Endometrium (tissue), 2 donors: ENCODE measurements around the gene SNAPC2.
A peak's percentile ranks its signal among the peaks of the same experiment; 100 is the strongest.
"Not testable (repeated sequence)": the region's sequence is repeated elsewhere in the genome, so short reads cannot be mapped to it uniquely, and the experiment has no call there.

Experiments used
- FAIRE-seq: peaks from 2 replicates; lab custom pipeline; 2012; peaks lifted over from hg19 to GRCh38; lab: Jason Lieb, UNC
- donor health status: control.
- donor health status: control.

SNAPC2 gene

DNA sequence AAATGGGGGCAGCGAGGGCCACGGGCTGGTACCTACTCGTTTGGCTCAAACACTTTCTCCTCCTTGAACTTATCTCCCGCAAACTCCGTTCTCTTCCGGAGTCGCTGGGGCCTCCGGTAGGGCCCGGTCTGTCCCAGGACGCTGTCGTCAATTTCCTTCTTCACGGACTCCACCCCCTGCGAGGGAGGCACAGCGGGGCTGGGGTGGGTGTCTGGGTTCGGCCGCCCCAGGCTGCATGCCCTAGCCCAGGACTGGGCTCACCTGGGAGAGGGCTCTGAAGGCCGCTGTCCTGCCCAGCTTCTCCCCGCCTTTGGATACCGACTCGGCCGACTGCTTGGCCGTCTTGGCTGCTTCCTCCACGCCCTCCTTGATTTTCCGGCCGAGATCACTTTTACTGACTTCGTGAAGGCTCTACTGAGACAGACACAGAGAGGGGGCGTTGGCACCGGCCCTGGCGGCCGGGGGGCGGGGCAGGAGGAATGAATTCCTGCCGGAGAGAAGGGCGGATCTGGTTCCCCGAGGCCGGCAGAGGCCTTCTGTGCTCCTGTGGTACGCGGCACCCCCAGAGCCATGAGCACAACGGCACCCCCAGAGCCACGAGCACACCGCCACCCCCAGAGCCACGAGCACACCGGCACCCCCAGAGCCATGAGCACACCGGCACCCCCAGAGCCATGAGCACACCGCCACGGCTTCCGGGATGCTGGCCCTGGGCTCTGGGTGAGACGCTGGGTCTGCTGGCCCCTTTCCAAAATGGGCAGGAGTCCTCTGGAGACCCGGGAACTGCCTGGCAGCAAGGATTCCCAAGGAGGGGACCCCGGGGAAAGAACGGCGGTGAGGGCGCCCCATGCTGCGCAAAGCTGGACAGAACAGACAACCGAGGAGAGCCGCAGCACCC lies 13.9 kb downstream of the SNAPC2 start:
- no peak for FAIRE-seq

DNA sequence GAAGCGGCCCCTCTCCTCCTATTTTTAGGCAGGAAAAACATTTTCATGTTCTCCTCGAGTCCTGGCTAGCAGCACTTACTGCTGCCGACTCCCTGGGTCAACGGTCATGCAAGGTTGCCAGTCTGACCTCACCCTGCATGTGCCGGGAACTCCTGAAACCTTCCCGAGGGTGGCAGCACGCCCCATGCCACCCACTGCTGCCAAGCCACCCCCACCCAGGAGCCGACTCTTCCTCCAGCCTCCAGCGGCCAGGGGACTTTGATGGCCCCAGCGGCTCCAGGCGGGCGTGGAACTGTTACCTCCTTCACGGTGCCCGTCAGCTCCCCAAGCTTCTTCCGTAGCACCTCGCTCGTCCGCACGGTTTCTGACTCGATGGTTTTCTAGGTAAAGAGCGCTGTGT lies 14.6 kb downstream of the SNAPC2 start:
- no peak for FAIRE-seq

DNA sequence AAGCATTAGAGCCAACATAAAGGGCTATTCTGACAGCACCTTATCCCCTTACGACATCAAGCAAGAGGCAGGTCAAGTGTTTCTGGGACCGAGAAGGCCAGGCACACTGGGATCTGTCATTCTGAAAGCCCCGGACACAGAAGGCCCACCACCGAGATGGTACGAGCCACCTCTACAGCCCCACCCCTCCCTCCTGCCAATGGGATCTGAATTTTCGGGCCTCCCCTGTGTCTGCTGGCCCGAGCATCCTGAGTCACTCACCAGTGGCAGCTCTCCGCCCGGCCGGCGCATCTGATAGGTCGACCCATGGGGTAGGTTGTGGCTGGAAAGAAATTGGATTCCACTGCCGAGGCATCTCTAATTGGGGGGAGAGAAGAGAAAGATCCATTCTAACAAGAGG lies 20.7 kb downstream of the SNAPC2 start:
- FAIRE-seq, result no peak

DNA sequence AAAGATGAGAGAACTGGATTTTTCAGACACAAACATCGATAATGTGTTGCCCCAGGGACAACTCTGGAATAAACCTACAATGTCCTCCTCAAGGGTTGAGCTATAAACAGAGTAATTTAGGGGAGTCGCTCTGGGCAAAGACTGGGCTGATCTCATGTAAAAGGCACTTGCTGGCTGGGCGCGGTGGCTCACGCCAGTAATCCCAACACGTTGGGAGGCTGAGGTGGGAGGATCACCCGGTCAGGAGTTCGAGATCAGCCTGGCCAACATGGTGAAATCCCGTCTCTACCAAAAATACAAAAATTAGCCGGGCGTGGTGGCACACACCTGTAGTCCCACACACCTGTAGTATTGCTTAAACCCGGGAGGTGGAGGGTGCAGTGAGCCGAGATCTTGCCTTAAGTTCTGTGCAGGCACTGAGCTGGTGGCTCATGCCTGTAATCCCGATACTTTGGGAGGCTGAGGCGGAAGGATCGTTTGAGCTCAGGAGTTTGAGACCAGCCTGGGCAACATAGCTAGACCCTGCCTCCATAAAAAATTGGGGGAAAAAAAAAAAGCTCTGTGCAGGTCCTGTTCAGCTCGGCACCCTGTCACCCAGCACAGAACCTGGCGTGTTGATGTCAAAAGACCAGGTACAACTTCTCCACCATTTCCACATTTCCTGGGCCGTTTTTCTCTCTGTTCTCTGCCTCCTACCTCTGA lies 21.9 kb downstream of the SNAPC2 start:
- FAIRE-seq, result no peak

DNA sequence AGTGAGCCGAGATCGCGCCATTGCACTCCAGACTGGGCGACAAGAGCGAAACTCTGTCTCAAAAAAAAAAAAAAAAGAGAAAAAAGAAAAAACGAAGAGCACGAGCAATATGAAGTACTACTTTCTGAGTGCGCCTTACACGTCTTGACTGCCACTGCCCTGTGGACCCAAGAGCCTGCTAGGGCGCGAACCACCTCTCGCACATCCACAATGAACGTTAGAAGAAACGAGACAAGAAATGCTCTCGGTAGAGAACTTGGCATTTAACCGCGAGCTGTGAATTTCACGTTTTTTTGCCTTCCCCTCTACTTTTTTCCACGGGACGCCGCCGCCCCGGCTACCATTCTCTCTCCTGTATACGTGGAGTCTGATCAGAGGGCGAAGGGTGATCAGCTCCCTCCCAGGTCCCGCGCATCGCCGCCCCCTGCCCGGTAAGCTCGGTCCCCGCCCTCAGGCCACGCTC lies 22.9 kb downstream of the SNAPC2 start:
- FAIRE-seq, result no peak

DNA sequence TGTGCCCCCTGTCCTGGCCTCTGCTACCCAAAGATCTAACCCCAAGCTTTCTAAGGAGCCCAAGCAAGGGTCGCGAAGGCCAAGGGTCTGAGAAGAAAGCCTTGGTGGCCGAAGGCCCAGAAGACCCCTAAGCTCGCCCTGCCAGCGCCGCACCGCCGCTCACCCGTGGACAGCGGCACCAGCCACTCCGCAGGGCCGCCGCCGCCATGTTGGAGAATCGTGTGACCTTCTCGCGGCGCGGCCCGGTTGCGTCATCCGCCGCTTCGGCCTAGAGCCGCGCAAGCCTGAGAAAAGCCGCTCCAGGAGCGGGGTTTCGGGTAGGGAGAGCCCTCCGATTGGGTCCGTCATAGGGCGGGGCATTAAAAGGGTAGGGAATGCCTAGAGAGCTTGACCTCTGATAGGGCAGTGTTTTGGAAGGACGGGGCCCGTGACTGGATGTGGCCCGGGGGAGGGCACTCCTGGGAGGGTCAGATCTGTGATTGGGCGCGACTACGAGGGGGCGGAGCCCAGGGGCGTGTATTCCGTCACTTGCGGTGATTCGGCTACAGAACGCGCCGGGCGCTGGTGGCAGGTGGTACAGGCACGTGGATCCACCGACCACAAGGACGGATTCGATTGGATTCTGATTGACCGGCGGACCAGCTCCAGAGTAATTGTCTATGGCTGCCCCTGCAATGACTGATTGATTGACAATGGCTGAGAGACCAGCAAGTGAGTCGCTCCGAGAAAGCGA lies 23.5 kb downstream of the SNAPC2 start, which contains the start of gene TIMM44:
TIMM44 (minus strand) TSS at position 223 of the 733 bp plus-strand sequence; CDS start at position 208, 15 bp downstream.
- FAIRE-seq, result peak; percentile 99

DNA sequence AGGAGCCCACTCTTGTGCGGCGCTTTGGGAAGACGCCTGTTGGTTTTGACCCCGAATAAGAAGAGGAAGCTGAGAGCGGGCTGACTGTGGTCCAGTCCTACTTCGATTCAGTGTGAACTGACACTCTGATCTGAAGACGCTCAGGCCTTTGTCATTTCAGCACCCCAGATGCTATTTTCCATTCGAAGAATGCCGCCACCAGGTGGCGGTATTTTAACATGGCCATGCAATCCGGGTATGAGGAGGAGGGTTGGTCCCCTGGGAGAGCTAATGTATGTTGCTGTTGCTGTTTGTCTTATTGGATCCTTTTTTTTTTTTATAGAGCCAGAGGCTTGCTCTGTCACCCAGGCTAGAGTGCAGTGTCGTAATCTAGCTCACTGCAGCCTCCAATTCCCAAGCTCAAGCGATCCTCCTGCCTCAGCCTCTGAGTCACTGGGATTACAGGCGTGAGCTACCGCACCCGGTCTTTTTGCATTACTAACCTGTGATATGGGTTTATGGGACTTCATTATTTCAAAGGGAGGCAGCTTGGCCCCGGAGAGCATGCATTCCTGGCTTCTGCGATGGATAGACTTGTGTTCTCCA lies 24.1 kb downstream of the SNAPC2 start:
- FAIRE-seq, result peak; percentile 63

DNA sequence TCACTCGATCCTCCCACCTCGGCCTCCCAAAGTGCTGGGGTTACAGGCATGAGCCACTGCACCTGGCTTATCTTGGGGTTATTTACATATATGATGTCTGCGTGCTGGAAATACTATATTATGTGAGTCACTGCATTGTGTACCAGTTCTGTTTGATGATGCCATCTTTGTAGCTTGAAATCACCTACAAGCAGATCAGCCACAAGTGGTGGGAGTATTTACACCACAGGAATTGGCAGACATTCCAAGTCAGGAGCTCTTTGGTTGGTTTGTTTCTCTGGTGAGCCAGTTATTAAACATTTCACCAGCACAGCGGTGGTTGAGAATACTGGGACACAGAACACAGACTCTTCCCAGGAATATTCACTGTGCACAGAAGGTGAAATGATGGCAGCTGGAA lies 27.8 kb downstream of the SNAPC2 start:
- FAIRE-seq, result no peak

DNA sequence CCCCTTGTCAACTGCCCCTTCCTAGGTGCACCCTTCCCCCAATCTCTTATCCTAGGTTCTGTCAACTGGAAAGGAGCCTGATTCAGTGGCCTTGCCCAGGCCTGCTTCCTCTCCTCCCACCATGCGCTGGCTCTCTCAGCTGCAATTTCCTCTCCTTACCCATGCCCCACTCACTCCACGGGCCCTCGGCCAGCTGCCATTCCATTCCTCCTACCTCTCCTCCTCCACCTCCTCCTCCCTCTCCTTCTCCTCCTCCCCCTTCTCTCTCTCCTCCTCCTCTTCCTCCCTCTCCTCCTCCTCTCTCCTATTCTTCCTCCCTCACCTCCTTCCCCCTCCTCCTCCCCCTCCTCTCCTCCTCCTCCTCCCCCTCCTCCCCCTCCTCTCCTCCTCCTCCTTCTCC lies 32.9 kb downstream of the SNAPC2 start:
- FAIRE-seq, result no peak

DNA sequence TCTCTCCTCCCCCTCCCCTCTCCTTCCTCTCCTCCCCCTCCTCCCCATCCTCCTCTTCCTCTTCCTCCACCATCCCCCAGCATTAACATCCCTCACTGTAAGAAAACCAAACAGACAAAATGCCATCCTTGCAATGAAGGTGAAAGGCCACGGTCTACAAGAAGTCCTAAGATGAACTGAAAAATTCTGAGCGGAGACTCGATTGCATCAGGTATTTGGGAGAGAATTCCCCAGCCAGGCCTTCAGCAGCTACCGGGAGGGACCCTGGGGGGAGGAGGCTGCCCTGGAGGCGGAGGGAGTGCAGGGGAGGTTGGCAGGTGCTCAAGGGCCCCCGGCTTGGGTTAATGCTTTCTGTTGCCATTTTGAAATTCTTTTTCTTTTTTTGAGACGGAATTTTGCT lies 33.4 kb downstream of the SNAPC2 start:
- no peak for FAIRE-seq

DNA sequence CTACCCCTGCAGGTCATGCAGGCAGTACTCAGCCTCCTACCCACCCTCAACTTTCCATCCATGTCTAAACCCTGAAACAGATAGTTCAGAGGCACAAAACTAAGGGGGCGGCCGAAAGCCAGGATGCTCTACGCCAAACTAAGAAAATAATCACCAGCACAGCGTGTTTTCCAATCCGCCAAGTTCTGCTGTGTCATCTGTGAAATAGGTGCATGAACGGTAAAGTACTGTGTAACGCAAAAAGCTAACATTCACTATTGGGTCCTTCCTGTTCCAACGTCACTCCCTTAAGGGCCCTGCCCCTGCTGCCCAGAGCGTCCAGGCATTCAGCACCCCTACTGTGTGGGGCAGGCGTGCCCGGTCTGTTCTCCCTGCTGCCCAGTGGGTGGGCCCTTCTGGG lies 35.6 kb downstream of the SNAPC2 start:
- no peak for FAIRE-seq

DNA sequence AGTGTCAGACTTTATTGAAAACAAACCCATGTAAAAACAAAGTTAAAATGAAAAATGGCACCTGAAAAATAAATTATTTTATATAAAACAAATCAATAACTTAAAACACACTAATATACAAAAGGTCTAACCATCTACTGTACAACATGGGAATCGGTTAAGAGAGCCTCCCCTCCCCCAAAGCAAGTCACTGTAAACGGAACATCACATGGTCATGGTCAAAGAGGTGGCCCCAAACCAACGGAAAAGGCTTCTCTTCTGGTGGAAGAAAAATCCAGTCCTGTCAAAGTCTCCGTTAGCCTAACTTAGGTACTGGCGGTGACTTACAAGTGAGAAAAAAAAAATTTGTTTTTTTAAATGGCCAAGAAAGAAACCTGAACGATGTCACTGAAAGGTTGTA lies 39.1 kb downstream of the SNAPC2 start:
- FAIRE-seq, result no peak

DNA sequence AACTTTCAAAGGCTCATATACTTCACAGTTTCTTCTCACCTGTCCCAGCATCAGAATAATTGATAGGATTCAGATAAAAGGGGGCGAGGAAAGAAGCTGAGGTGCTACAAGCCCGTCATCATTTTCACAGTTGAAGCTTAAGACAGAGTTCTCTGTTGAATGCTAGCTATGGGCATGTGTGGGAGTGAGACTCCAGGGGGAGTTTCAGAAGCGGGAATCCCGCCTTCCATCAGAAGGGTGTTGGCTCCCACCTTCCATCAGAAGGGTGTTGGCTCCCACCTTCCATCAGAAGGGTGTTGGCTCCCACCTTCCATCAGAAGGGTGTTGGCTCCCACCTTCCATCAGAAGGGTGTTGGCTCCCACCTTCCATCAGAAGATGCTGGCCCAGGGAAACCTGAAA lies 40.9 kb downstream of the SNAPC2 start:
- FAIRE-seq, result not testable (repeated sequence)

DNA sequence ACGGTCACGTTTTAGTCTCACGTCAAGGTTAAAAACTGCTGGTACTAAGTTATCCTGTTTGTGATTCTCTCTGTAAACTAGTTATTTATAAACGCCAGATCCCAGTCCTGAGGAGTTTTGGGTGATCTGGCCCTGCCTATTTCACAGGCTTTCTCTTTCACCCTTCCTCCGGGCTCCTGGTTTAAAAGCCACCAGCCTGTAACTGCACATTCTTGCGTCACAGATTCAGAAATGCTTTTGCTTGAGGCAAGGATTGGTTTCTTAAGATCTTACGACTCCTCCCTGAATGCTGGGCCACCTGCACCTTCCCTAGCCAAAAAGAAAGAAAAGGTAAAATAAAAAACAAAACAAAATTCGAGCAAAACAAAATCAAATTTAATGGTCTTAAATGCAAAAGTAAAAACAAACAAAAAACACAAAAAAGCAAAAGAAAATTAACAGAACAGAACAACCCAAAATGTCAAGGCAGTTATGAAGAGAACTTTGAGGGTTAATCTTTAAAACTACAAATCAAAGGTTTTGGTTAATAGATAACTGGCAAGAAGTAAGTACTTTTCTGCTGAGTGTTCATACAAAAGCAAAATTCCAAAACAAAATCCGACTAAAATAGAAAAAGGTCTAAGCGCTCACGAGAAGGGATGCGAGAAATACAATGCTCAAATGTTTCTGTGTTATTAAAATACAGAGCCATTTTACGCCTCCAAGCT lies 41.9 kb downstream of the SNAPC2 start:
- peak; percentile 37 for FAIRE-seq

DNA sequence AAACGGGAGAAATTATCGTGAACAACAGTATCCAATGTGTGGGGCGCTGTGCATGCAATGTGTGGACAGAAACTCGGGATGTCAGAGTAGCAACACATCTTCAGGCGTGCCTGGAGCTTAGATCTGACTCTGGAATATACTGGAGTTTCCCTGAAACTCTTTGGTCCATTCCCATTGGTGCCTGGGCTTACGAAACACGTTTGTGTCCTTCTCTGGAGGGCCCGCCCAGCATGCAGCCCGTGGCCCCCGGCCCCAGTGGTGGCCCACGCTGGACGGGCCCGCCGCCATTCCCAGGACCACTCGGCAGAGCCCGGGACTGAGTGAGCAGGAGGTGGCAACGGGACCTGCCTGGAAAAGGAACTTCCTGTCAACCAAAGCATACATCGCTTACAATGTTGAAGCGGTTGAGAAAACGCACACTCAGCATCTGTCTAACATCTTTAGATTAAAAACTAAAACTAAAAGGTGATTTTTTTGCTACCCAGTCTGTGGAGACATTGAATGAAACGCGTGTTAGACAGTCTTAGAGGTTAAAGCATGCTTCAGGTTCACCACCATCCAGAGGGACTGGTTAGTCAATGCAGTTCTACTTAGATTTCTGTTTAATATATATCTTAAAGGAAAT lies 42.6 kb downstream of the SNAPC2 start:
- no peak for FAIRE-seq

DNA sequence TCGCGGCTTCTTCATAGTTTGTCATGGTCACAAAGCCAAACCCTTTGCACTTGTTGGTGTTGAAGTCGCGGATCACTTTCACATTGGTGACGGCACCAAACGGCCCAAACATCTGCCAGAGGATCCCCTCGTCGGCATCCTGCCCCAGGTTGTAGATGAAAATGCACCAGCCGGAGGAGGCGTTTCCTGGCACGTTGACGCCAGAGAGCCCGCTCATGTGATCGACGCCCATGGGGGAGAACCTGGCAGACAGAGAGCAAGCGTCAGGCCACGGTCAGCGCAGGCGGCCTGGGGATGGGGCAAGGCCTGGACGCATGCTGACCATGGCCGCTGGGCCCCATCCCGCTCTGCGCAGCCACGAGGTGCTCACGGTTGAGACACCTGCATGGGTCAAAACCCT lies 43.4 kb downstream of the SNAPC2 start:
- FAIRE-seq, result no peak

DNA sequence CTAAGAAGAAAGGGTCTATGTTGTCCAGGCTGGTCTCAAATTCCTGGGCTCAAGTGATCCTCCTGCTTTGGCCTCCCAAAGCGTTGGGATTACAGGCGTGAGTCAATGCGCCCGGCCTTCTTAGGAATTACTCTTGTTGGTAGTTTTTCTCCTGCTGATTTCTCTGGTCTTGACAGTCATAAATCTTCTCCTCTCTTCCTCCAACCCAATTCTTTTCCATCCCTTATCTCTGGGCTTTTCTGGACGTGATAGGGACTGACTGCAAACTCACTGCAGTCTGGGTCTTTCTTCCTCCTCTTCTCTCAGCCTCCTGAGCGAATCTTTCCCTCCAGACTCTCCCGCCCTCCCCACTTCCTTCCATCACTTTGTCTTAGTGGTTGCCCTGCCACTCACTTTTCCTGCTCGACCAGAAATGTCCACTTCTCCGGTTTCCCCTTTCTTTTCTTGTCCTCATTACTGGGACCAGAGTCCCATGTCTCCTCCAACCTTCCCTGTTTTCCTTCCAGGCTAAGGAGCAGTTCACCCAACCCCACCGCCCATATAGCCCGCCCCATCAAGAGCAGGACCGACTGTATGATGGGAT lies 45.2 kb downstream of the SNAPC2 start:
- FAIRE-seq, result no peak

DNA sequence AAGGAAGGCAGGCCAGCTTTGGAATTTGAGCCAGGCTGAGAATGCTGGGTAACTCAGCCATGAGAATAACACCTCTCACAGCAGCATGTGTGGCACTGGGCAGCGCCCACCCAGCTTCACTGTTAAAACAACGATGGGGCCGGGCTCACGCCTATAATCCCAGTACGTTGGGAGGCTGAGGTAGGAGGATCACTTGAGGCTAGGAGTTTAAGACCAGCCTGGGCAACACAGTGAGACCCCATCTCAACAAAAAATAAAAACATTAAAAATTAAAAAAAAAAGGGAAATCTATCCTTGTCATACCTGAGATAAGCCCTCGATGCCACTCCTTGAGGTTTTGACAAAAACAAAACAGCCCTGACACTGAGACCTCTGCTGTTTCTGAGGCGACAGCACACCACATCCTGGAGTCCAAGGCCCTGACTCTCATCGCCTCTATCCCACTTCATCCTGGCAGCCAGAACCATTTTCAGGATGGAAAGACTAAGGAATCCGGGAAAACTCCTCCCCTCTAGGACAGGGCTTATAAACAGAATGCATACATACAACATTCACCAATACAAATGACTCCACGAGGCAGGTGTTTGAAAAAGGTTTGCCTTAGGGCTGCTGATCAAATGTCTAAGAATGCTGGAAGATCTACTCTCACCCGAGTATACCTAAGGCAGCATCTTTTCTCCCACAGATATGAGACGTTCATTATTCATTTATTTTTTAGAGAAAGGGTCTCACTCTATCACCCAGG lies 46.0 kb downstream of the SNAPC2 start:
- no peak for FAIRE-seq

DNA sequence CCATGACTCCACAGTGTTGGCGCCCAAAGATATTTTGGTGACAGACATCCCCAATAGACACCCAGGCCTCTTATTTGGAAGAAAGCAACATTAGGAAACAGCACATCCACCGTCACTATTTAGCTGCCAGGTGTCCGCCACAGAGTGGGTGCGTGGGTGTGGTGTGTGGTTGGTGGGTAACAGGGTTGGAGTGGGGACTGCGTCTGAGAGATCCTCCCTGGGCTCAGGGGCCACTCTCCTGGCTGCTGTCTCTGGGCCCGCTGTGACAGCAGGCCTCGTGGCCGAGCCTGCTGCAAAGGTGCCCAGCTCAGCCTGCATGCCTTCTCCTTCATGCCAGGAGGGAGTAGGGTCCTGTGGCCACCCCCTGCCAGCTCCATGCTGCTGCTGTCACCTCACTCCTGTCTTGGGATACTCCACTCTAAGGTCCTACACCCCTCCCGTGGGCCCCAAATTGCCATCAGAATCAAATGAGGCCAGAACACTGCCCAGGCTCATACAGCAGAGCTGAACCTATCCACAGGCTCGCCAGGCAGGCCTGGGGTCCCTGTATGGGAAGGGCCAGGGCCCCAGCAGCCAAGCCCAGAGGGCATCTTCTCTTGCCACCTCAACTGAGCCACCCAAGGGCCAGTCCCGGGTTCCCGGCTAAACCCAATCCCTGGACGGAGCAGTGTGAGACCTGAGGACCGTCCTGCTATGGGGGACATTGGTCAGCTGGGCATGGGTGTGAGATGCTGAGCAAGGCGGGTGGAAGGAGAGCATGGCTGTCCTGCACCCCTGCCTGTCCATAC lies 48.1 kb downstream of the SNAPC2 start:
- FAIRE-seq, result no peak
